PC-9 (cell line): ENCODE data around the gene ANTXR2.

Experiments used
- CTCF ChIP-seq: fragments of 200-600 bp; sonication (generic); conservative IDR thresholded peaks from 2 replicates; pipeline ENCODE4 v1.6.1; 2017; ENCODE audit warnings: mixed run types, antibody characterized with exemption, mild to moderate bottlenecking, moderate library complexity
- EZH2 ChIP-seq: fragments of 200-600 bp; sonication (generic); IDR thresholded peaks from 2 replicates; pipeline ENCODE4 v1.8.0; 2017; ENCODE audit warnings: antibody characterized with exemption, low read depth

- TF ChIP-seq CTCF (no peak), EZH2 (no peak)
These were observed 39.4 kb downstream of the ANTXR2 start for GRCh38 chr4:80033581-80033980.
